ENCODE data around the gene TMEM269.

TMEM269 gene

DNA sequence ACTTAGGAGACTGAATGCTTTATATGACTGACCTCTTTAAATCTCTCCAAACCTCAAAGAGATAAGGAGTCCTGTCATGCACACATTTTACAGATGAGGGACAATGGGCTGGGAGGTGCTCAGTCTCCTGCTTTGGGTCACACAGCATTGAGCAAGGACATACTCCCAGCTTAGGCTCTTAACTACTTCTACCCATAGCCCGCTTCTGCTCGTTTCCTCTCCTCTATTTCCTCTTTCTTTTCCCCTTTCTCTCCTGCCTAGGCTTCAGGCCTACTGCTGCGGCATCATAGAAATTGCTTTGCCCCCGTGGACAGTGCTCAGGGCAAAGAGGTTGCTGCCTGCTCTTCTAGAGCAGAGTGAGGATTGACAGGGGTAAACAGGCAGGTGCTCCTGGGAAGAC lies 49.2 kb downstream of the TMEM269 start:
- DNase-seq = no peak
- no peaks in the 10 kb centered on the region for H4K20me1 ChIP-seq (ENCODE audit: insufficient read depth, low read length)
- H3K27ac ChIP-seq (ENCODE audit: low read length) = no peak overlapping the region
- no peaks in the 10 kb centered on the region for H3K4me1 ChIP-seq (ENCODE audit: low read length)
- H3F3A ChIP-seq (ENCODE audit: insufficient read depth, low read length) = no peaks in the 10 kb centered on the region
- no peak for TF ChIP-seq EZH2phosphoT487 (IDR thresholded peaks at IDR 0.05; ENCODE audit: low read length)
- TF ChIP-seq EZH2 (optimal IDR thresholded peaks at IDR 0.05; ENCODE audit: low read depth, low read length) = no peak
- no peak for TF ChIP-seq CTCF (IDR thresholded peaks at IDR 0.05; ENCODE audit: low read length)
- no peaks in the 10 kb centered on the region for H3K36me3 ChIP-seq (replicated peaks; ENCODE audit: insufficient read depth, low read length)
- H3K9me2 ChIP-seq (replicated peaks; ENCODE audit: insufficient read depth, low read length) = no peaks in the 10 kb centered on the region
- no peak overlapping the region for H3K4me2 ChIP-seq (ENCODE audit: low read depth, low read length)
- no peak overlapping the region for H3K4me3 ChIP-seq (ENCODE audit: low read length)
- H2AFZ ChIP-seq (ENCODE audit: low read length) = no peak overlapping the region
- H3K9ac ChIP-seq (ENCODE audit: low read length) = no peak overlapping the region
- H3K79me2 ChIP-seq (ENCODE audit: low read length) = no peaks in the 10 kb centered on the region
- H3K27me3 ChIP-seq (replicated peaks; ENCODE audit: insufficient read depth, low read length) = no peaks in the 10 kb centered on the region
- H3K9me3 ChIP-seq (replicated peaks; ENCODE audit: insufficient read depth, low read length) = no peaks in the 10 kb centered on the region

DNA sequence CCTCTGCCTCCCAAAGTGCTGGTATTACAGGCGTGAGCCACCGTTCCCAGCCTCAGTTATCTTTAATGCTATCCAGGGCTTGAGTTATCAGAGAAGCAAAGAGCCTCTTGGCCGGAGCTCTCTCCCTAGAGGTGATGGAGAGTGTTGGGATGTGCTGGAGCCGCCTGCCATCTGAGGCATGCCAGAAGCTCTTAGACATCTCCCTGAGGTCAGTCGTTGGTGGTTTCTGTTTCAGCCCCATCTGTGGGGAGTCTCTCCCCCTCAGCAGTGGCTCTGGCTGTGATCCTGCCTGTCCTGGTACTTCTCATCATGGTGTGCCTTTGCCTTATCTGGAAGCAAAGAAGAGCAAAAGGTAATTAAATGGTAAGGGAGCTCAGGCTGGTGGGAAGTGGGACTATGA lies 50.0 kb downstream of the TMEM269 start:
- Histone ChIP-seq H3K36me3 (replicated peaks; ENCODE audit: insufficient read depth, low read length) (no peaks in the 10 kb centered on the region), H3K27me3 (replicated peaks; ENCODE audit: insufficient read depth, low read length) (no peaks in the 10 kb centered on the region), H3K4me2 (ENCODE audit: low read depth, low read length) (no peak overlapping the region), H3K27ac (ENCODE audit: low read length) (no peak overlapping the region), H3K4me3 (ENCODE audit: low read length) (no peak overlapping the region), H3K9ac (ENCODE audit: low read length) (no peak overlapping the region), H2AFZ (ENCODE audit: low read length) (no peak overlapping the region), H3K9me2 (replicated peaks; ENCODE audit: insufficient read depth, low read length) (no peaks in the 10 kb centered on the region), H4K20me1 (ENCODE audit: insufficient read depth, low read length) (no peaks in the 10 kb centered on the region), H3K79me2 (ENCODE audit: low read length) (no peaks in the 10 kb centered on the region), H3K4me1 (ENCODE audit: low read length) (no peaks in the 10 kb centered on the region), H3F3A (ENCODE audit: insufficient read depth, low read length) (no peaks in the 10 kb centered on the region), H3K9me3 (replicated peaks; ENCODE audit: insufficient read depth, low read length) (no peaks in the 10 kb centered on the region)
- no peak for TF ChIP-seq EZH2phosphoT487 (IDR thresholded peaks at IDR 0.05; ENCODE audit: low read length)
- no peak for DNase-seq

- Histone ChIP-seq H3K4me1 (ENCODE audit: low read length) (no peaks in the 10 kb centered on the region), H3K4me3 (ENCODE audit: low read length) (no peak overlapping the region), H3K4me2 (ENCODE audit: low read depth, low read length) (no peak overlapping the region), H3K27ac (ENCODE audit: low read length) (no peak overlapping the region), H3K27me3 (replicated peaks; ENCODE audit: insufficient read depth, low read length) (no peaks in the 10 kb centered on the region), H4K20me1 (ENCODE audit: insufficient read depth, low read length) (no peaks in the 10 kb centered on the region), H3K9me3 (replicated peaks; ENCODE audit: insufficient read depth, low read length) (no peaks in the 10 kb centered on the region), H3F3A (ENCODE audit: insufficient read depth, low read length) (no peaks in the 10 kb centered on the region), H2AFZ (ENCODE audit: low read length) (no peak overlapping the region), H3K79me2 (ENCODE audit: low read length) (no peaks in the 10 kb centered on the region), H3K9ac (ENCODE audit: low read length) (no peak overlapping the region), H3K9me2 (replicated peaks; ENCODE audit: insufficient read depth, low read length) (no peaks in the 10 kb centered on the region), H3K36me3 (replicated peaks; ENCODE audit: insufficient read depth, low read length) (no peaks in the 10 kb centered on the region)
- DNase-seq = no peak
- TF ChIP-seq EZH2phosphoT487 (IDR thresholded peaks at IDR 0.05; ENCODE audit: low read length) (no peak), EZH2 (optimal IDR thresholded peaks at IDR 0.05; ENCODE audit: low read depth, low read length) (no peak), CTCF (IDR thresholded peaks at IDR 0.05; ENCODE audit: low read length) (no peak)
These were observed 50.6 kb downstream of the TMEM269 start for GRCh38 chr1:42835422-42835821.

DNA sequence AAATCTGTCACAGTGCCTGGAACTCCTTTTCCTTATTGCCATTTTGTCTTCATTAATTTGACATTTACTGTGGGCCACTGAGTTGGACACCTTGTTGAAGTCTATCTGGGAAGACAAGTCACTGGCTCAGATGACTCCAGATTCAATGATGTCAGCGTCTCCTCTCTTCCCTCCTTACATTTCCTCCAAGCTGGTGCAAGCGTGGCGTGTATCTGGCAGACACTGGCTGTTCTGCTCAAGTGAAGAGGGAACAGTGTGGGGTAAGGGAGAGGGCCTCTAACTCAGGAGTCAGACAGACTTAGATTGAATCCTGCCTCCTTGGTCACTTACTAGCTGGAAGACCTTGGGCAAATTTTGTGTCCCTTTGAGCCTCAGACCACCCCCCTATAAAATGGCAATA lies 52.9 kb downstream of the TMEM269 start:
- Histone ChIP-seq H3K4me1 (ENCODE audit: low read length) (no peaks in the 10 kb centered on the region), H3K79me2 (ENCODE audit: low read length) (no peaks in the 10 kb centered on the region), H3K9me3 (replicated peaks; ENCODE audit: insufficient read depth, low read length) (no peaks in the 10 kb centered on the region), H3K27me3 (replicated peaks; ENCODE audit: insufficient read depth, low read length) (no peaks in the 10 kb centered on the region), H3K27ac (ENCODE audit: low read length) (no peak overlapping the region), H3K9ac (ENCODE audit: low read length) (no peak overlapping the region), H3K36me3 (replicated peaks; ENCODE audit: insufficient read depth, low read length) (no peaks in the 10 kb centered on the region), H3F3A (ENCODE audit: insufficient read depth, low read length) (no peaks in the 10 kb centered on the region), H2AFZ (ENCODE audit: low read length) (no peak overlapping the region), H3K9me2 (replicated peaks; ENCODE audit: insufficient read depth, low read length) (no peaks in the 10 kb centered on the region), H4K20me1 (ENCODE audit: insufficient read depth, low read length) (no peaks in the 10 kb centered on the region), H3K4me3 (ENCODE audit: low read length) (no peak overlapping the region), H3K4me2 (ENCODE audit: low read depth, low read length) (no peak overlapping the region)
- no peak for DNase-seq
- TF ChIP-seq EZH2phosphoT487 (IDR thresholded peaks at IDR 0.05; ENCODE audit: low read length) (no peak), EZH2 (optimal IDR thresholded peaks at IDR 0.05; ENCODE audit: low read depth, low read length) (no peak), CTCF (IDR thresholded peaks at IDR 0.05; ENCODE audit: low read length) (no peak)

Measured in MM.1S (cell line).